ENCODE data around the gene BTBD19.
"Not testable (repeated sequence)": the region's sequence is repeated elsewhere in the genome, so short reads cannot be mapped to it uniquely, and the experiment has no call there.

The BTBD19 gene

DNA sequence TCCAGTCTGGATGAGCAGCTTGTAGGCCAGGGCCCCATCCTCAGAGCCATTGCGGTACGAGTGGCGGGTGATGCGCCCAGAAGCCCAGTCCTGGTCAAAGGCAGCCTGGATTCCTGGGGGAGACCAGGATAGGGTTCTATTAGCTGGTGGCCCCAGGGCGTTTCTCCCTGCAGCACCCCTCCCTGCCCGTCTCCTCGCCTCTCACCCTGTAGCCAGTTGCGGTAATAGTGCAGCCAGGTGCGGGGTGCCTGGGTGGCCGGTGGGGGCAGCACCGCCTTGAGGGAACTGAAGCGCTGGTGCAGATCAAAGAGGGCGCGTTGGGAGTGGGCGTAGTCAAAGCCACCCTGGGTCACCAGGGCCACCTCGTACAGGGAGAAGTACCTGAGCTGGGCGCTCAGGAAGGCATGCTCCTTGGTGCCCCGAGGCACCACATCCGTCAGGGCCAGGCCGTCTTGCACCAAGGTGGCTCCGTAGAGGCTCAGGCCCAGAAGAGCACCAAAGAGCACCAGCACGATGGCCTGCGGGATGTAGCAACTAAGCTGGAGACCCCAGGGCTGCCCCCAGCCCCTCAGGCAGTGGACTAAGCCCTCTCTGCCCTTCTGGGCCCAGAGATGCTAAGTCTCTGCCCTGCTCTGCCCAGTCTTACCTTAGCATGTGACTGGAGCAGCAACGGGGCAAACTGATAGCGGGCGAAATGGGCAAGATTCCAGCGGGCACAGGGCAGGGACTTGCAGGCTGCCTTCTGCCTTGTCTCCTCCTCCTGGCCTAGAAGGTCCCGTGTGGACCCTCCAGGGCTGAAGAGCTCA lies 19.1 kb downstream of the BTBD19 start:
- Mint-ChIP-seq H3K27ac (no peak overlapping the region), H3K36me3 (no peaks in the 10 kb centered on the region), H3K4me3 (no peak overlapping the region), H3K4me1 (ENCODE audit: low read depth) (no peaks in the 10 kb centered on the region), H3K9me3 (ENCODE audit: low read depth) (no peaks in the 10 kb centered on the region), H3K27me3 (no peaks in the 10 kb centered on the region)

DNA sequence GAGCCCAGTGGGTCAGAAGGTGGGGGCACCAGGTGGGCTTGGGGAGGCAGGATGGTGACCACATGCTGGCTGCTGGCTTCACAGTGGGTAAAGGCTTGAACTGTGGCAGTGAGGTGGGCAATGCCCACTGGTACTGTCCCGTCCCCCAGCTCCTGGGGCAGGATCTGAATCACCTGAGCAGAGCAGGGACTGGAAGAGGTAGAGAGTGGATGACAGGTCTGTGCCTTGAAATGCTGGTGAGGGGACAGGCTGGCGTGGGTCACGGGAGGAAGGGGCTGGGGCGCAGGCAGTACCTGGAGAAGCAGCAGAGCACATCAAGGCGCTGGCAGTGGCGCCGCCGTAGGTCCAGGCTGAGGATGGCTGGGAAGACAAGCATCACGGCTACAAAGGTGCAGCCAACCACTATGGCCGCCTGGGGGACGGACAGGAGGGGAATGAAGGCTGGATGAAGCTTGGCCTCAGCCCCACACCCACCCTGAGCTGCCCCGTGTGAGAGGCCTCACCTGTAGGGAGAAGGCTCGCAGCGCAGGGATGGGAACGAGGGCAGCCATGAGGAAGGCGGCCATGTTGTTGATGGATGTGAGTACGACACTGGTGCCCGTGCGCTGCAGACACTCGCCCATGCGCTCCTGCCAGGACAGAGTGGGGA lies 19.8 kb downstream of the BTBD19 start:
- Mint-ChIP-seq H3K9me3 (ENCODE audit: low read depth) (no peaks in the 10 kb centered on the region), H3K27ac (no peak overlapping the region), H3K4me1 (ENCODE audit: low read depth) (no peaks in the 10 kb centered on the region), H3K27me3 (no peaks in the 10 kb centered on the region), H3K4me3 (no peak overlapping the region), H3K36me3 (no peaks in the 10 kb centered on the region)

DNA sequence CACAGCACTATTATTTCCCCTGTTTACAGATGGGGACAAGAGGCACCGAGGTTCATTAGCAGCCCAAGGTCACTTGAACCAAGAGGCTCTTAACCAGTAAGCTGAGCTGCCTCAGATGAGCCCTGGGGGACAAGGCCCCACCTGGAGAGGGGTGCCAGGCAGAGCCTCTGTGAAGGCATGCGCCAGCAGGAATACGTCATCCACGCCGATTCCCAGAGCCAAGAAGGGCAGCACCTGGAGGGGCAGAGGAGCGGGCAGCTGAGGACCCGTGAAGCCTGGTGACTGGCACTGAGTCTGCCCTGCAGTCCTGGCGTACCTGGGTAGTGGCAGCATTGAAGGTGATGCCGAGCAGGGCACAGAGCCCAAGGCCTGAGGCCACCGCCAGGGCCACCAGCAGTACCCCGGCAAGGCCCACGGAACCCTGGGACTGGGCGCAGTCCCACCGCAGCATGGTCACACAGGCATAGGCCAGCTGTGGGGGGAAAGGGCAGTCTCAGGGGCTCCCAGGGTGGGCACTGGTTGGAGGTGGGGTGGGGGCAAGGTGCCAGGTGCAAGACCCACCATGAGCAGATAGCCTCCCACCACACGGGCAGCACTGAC lies 20.6 kb downstream of the BTBD19 start:
- H3K36me3 Mint-ChIP-seq, result no peaks in the 10 kb centered on the region
- no peaks in the 10 kb centered on the region for H3K9me3 Mint-ChIP-seq (ENCODE audit: low read depth)
- no peak overlapping the region for H3K27ac Mint-ChIP-seq
- no peak overlapping the region for H3K4me3 Mint-ChIP-seq
- no peaks in the 10 kb centered on the region for H3K27me3 Mint-ChIP-seq
- no peaks in the 10 kb centered on the region for H3K4me1 Mint-ChIP-seq (ENCODE audit: low read depth)

DNA sequence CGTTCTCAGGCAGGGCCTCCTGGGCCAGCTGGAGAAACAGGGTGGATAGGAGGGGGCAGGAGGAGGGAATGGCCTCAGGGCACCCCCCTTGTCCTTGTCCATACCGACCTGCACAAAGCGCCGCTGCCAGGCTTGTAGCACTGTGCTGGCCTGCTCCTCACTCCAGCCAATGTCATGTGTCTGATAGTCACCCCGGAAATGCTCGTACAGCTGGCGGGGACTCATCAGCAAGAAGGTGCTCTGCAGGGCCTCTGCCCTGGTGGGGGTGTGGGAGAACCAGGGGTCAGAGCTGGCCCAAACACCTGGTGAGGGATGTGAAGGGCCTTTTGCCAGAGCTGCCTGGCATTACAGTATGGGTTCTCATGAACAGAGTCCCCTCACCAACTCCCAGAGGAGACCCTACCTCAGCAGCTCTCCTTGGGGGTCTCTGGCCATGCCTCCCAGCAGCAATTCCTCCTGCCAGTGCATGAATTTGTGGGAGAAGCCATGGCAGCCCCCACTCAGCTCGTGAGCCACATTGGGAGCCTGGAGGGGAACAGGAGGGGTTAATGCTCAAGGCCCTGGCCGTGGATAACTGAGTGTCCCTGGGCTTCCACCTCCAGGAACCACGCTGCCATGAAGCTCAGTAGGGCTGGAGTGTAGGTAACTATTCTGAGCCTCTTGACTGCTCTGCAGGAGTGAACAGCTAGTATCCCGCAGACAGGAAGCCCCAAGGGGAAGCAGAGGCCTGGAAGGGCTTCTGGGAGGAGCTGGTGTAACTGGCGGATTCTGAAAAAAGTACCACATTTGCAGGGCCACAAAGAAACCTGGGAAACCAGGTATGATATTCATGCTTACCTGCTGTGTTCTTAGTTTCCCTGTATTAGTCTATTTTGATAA lies 21.4 kb downstream of the BTBD19 start:
- Mint-ChIP-seq H3K27me3 (no peaks in the 10 kb centered on the region), H3K4me3 (no peak overlapping the region), H3K9me3 (ENCODE audit: low read depth) (no peaks in the 10 kb centered on the region), H3K27ac (no peak overlapping the region), H3K4me1 (ENCODE audit: low read depth) (no peaks in the 10 kb centered on the region), H3K36me3 (no peaks in the 10 kb centered on the region)

DNA sequence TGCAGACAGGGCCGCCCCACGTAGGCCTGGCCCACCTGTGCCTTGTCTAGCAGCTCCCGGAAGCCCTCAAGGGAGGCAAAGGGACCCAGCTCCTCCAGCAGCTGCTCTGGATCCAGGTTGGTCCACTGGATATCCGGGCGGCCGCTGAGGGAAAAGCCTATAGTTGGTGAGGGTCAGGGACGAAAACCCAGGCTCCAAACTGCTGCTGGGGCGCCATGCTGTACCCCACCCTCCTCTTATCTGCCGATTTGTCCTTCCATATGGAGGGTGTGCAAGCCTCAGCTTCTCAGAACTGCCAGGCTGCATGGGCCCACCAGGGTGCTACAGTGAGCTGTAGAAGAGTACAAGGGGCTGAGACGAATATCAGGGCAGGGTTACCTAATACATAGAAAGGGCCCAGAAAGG lies 22.6 kb downstream of the BTBD19 start:
- Mint-ChIP-seq H3K36me3 (no peaks in the 10 kb centered on the region), H3K4me1 (ENCODE audit: low read depth) (peaks cover 5% of the 10 kb centered on the region), H3K9me3 (ENCODE audit: low read depth) (no peaks in the 10 kb centered on the region), H3K27ac (no peak overlapping the region), H3K4me3 (no peak overlapping the region), H3K27me3 (no peaks in the 10 kb centered on the region)

DNA sequence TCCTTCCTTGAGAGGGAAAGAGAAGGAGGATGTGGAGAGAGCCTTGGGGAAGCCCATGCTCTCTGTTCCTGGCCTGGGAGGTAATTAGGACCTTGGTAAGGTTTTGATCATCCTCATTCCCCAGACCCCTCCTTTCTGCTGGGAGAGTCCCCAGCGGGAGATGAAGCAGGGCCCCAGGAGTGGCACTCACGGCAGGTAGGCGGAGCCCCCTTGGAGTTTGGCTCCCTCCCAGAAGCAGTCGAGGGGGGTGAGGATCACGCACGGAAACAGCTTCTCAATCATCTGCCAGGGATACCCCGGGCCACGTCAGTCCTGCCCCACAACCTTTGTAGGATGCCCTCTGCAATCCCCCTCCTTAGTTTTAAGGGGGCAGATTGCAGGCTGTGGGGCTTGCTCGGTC lies 23.2 kb downstream of the BTBD19 start:
- Mint-ChIP-seq H3K4me1 (ENCODE audit: low read depth) (peaks cover 7% of the 10 kb centered on the region), H3K27me3 (no peaks in the 10 kb centered on the region), H3K4me3 (no peak overlapping the region), H3K36me3 (no peaks in the 10 kb centered on the region), H3K27ac (no peak overlapping the region), H3K9me3 (ENCODE audit: low read depth) (no peaks in the 10 kb centered on the region)

DNA sequence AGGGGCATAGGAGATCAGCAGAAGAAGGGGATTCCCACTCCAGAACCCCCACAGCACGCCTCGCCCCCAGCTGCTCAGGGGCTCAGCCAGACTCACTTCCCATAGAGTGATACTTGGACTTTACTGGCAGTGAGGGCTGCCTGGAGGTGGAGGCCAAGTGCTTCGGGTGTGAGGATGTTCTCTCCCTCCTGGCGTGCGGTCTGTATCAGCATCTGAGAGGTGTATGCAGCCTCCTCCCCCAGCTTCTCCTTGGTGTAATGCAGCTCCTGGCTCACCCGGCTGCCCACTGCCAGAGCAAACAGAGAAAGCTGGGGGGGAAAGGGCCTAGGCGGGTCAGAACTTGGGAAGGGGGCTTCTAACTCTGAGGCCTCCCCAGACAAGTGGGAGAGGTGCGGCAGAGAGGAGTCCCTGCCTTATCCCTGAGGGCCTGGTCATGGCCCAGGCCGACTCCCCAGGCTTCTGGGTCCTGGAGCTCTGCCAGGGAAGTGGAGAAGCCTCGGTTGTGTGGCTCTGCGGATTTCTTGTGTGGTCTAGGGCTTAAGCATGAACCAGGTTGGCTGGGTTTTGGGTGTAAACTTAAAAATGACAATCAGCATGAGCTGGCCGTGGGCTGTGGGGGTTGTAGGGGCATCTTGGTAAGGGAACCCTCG lies 23.9 kb downstream of the BTBD19 start:
- no peaks in the 10 kb centered on the region for H3K27me3 Mint-ChIP-seq
- H3K27ac Mint-ChIP-seq, result no peak overlapping the region
- no peaks in the 10 kb centered on the region for H3K36me3 Mint-ChIP-seq
- H3K4me3 Mint-ChIP-seq, result no peak overlapping the region
- H3K4me1 Mint-ChIP-seq (ENCODE audit: low read depth), result peaks cover 7% of the 10 kb centered on the region
- H3K9me3 Mint-ChIP-seq (ENCODE audit: low read depth), result no peaks in the 10 kb centered on the region

DNA sequence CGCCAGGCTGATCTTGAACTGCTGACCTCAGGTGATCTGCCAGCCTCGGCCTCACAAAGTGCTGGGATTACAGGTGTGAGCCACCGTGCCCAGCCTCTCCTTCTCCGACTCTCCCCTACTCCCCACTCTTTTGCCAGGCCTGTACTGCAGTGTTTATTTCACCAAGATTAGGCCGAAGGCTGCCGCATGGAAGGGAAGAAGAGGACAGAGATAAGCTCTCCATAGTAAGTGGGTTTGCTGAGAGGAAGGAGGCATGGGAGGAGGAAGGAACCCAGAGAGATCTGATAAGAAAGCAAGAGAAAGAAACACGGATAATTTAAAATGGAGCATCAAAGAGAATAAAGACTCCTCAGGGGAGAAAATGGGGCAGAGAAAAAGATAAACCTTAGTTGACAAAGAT lies 26.0 kb downstream of the BTBD19 start:
- Mint-ChIP-seq H3K36me3 (no peaks in the 10 kb centered on the region), H3K27me3 (no peaks in the 10 kb centered on the region), H3K4me3 (no peak overlapping the region), H3K27ac (no peak overlapping the region), H3K9me3 (ENCODE audit: low read depth) (no peaks in the 10 kb centered on the region), H3K4me1 (ENCODE audit: low read depth) (peaks cover 7% of the 10 kb centered on the region)

DNA sequence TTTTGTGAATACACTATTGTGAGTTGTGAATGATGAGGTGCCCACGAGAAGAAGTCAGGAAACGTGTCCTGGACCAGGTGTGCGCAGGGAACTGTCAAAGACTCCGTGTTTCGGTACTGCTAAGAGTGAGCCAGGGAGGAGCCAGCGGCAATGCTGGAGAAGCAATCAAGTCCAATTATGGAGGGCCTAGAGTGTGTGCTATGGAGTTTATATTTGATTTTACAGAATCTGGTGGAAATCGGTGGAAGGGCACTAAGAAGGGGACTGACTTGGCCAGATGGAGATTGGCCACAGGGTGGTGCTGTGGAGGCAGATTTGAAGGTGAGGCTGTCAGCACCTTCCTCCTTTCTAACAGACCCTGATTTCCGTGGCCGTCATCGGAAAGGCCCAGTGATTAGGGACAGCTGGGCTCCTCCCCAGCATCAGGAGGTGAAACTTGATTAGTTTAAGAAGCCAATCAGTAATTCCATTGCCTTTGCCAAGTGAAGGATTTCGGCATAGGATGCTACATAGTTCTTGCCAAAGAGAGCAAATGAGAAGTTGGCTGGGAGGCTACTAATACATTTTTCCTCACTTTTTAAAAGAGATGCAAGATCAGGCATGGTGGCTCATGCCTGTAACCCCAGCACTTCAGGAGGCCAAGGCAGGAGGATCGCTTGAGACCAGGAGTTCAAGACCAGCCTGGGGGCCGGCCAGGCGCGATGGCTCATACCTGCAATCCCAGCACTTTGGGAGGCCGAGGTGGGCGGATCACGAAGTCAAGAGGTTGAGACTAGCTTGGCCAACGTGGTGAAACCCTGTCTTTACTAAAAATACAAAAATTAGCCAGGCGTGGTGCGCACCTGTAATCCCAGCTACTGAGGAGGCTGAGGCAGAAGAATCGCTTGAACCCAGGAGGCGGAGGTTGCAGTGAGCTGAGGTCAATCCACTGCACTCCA lies 27.7 kb downstream of the BTBD19 start:
- Mint-ChIP-seq H3K36me3 (no peaks in the 10 kb centered on the region), H3K27ac (no peak overlapping the region), H3K27me3 (no peaks in the 10 kb centered on the region), H3K4me1 (ENCODE audit: low read depth) (peaks cover 7% of the 10 kb centered on the region), H3K4me3 (peak overlapping the region; percentile 20), H3K9me3 (ENCODE audit: low read depth) (no peaks in the 10 kb centered on the region)

DNA sequence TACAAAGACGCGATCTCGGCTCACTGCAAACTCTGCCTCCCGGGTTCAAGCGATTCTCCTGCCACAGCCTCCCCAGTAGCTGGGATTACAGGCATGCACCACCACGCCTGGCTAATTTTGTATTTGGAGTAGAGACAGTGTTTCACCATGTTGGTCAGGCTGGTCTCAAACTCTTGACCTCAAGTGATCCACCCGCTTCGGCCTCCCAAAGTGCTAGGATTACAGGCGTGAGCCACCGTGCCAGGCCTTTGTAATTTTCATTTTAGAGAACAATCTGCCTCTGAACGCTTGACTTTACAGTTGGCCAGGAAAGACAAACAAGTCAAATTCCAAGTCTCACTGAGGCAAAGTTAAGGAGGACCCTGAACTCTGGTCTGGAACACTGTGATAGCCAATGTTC lies 30.0 kb downstream of the BTBD19 start:
- H3K27me3 Mint-ChIP-seq; H3K27ac Mint-ChIP-seq; H3K36me3 Mint-ChIP-seq; H3K4me3 Mint-ChIP-seq; H3K9me3 Mint-ChIP-seq (ENCODE audit: low read depth): not testable (repeated sequence)
- H3K4me1 Mint-ChIP-seq (ENCODE audit: low read depth), result peaks cover 13% of the 10 kb centered on the region

DNA sequence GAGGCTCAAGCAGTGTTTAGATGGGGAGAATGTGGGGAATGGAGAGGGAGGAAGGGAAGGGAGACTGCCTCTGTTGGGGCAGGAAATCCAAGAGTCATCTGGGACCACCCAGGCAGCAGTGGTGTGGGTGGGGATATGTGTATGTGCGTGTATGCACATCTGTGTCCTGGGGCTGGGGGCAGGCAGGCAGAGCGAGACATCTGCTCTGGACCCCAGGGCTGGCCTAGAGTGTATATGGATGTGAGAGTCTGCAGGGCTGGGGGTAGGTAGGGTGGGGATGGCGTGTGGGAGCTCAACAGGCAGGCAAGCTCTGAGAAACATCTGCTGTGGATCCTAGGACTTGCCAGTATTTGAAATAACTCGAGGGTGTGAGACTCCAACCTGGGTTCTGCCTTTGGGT lies 31.3 kb downstream of the BTBD19 start:
- H3K27ac Mint-ChIP-seq, result no peak overlapping the region
- H3K4me3 Mint-ChIP-seq, result no peak overlapping the region
- H3K27me3 Mint-ChIP-seq, result no peaks in the 10 kb centered on the region
- H3K4me1 Mint-ChIP-seq (ENCODE audit: low read depth), result peaks cover 15% of the 10 kb centered on the region
- no peaks in the 10 kb centered on the region for H3K9me3 Mint-ChIP-seq (ENCODE audit: low read depth)
- H3K36me3 Mint-ChIP-seq, result no peaks in the 10 kb centered on the region

DNA sequence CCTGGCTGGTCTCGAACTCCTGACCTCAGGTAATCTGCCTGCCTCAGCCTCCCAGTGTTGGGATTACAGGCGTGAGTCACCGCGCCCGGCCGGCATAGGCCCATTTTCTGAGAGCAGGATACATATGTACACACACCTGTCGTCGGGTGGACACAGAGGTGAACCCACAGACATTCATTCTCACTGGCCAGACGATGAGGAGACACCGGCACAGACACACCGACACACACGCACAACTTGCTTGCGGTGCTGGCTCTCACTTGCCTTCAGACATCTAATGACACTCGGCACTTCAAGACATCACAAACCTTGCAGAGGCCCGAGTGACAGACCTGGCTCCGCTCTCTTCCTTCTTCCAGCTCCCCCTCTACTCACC lies 34.2 kb downstream of the BTBD19 start:
- Mint-ChIP-seq H3K27ac (peak overlapping the region; percentile 28), H3K9me3 (ENCODE audit: low read depth) (no peaks in the 10 kb centered on the region), H3K36me3 (peaks cover 2% of the 10 kb centered on the region), H3K27me3 (no peaks in the 10 kb centered on the region), H3K4me3 (peak overlapping the region; percentile 69), H3K4me1 (ENCODE audit: low read depth) (peaks cover 8% of the 10 kb centered on the region)

DNA sequence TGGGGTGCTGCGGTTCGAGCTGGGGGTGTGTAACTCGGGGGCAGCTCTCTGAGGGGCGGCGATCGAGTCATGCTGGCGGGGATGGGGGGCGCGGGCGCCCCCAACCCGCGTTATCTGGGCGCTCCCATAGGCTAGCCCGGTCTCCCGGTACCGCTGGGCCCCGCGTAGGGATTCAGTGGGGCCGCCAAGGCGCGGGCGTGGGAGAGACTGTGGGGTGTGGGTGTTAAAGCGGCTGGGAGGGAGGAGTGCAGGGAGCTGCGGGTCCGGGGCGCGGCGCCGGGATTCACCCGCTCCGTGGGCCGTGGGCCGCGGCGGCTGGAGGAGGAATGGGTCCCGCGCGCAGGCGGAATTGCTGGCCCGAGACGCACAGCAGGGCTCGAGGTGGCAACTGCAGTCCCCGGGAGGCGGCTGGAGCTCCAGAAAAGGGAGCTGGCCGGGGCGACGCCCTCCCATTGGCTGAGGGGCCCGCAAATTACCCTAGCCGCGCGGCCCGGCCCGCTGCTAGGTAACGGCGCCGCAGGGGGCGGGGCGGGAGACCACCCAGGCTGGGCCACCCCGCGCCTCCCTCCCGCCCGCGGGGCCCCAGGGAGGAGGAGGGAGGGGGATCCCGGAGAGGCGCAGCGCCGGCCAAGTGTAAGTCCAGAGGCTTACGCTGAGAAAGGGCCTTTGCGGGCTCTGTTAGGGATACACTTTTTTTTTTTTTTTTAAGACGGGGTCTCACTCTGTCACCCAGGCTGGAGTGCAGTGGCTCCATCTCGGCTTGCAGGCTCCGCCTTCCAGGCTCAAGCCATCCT lies 34.7 kb downstream of the BTBD19 start, which contains the start of gene PTCH2:
Gene PTCH2 (minus strand): TSS at position 392 of the 794 bp plus-strand sequence. CDS start 321 bp downstream, at position 71.
- H3K4me1 Mint-ChIP-seq (ENCODE audit: low read depth), result peaks cover 8% of the 10 kb centered on the region
- H3K27ac Mint-ChIP-seq, result peak within 1 kb of the TSS; percentile 28
- no peaks in the 10 kb centered on the region for H3K9me3 Mint-ChIP-seq (ENCODE audit: low read depth)
- no peaks in the 10 kb centered on the region for H3K27me3 Mint-ChIP-seq
- H3K36me3 Mint-ChIP-seq, result peaks cover 2% of the 10 kb centered on the region
- peak within 1 kb of the TSS; percentile 69 for H3K4me3 Mint-ChIP-seq

Measured in activated naive CD8-positive, alpha-beta T cell (primary cell).